ENCODE measurements around the gene PYCARD. TPM values are rescaled to one million over a fixed set of nuclear protein-coding genes. Genes with fewer than 3 reads are reported as not detected.

The PYCARD gene
- total RNA-seq, 2 donors from 2014 or later: 26.3 to 29.8 TPM

DNA sequence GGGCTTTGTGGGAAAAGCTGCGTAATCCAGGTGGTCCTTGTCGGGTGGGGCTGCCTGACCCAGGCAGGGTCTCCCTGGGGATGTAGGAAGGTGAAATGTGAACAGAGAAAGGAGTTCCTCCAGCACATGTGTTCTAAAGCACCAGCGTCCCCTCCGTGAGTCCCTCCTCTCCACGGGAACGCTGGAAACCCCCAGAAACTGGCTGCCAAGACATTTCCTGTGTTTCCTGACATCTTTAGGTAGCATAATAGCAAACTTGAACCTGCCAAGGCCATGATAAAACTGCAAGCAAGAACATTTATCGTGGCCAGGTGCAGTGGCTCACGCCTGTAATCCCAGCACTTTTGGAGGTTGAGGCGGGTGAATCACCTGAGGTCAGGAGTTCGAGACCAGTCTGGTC lies 26.9 kb upstream of the PYCARD start:
- no peak for DNase-seq
- TF ChIP-seq, protein P1, sequence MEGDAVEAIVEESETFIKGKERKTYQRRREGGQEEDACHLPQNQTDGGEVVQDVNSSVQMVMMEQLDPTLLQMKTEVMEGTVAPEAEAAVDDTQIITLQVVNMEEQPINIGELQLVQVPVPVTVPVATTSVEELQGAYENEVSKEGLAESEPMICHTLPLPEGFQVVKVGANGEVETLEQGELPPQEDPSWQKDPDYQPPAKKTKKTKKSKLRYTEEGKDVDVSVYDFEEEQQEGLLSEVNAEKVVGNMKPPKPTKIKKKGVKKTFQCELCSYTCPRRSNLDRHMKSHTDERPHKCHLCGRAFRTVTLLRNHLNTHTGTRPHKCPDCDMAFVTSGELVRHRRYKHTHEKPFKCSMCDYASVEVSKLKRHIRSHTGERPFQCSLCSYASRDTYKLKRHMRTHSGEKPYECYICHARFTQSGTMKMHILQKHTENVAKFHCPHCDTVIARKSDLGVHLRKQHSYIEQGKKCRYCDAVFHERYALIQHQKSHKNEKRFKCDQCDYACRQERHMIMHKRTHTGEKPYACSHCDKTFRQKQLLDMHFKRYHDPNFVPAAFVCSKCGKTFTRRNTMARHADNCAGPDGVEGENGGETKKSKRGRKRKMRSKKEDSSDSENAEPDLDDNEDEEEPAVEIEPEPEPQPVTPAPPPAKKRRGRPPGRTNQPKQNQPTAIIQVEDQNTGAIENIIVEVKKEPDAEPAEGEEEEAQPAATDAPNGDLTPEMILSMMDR (conservative IDR thresholded peaks at IDR 0.05): no peak
- Mint-ChIP-seq H3K4me1 (no peaks in the 10 kb centered on the region), H3K9me3 (peaks cover 33% of the 10 kb centered on the region), H3K36me3 (ENCODE audit: low read depth) (no peaks in the 10 kb centered on the region), H3K27ac (no peak overlapping the region), H3K27me3 (ENCODE audit: insufficient read depth) (peaks cover 2% of the 10 kb centered on the region), H3K4me3 (no peak overlapping the region)
- no peaks in the 10 kb centered on the region for H3K36me3 ChIP-seq (ENCODE audit: control insufficient read depth, insufficient read depth, low read length)
- H3K27ac ChIP-seq (ENCODE audit: low read depth, low read length): no peak overlapping the region
- 95 to 96% methylated on average over 9 to 10 of the region's 10 CpGs for WGBS, 2 experiments (ENCODE audit: insufficient coverage in 1 of 2, insufficient read length in 1 of 2)
- no peaks in the 10 kb centered on the region for H3K9me3 ChIP-seq (ENCODE audit: control insufficient read depth, low read length)
- H3K9ac ChIP-seq (ENCODE audit: extremely low read depth, low read length, poor library complexity, severe bottlenecking): no peak overlapping the region
- no peaks in the 10 kb centered on the region for H3K4me1 ChIP-seq (ENCODE audit: control insufficient read depth, insufficient read depth, low read length)
- H3K4me3 ChIP-seq (ENCODE audit: low read length): no peak overlapping the region
- no peaks in the 10 kb centered on the region for H3K27me3 ChIP-seq (ENCODE audit: control insufficient read depth, insufficient read depth, low read length, poor library complexity, severe bottlenecking)

DNA sequence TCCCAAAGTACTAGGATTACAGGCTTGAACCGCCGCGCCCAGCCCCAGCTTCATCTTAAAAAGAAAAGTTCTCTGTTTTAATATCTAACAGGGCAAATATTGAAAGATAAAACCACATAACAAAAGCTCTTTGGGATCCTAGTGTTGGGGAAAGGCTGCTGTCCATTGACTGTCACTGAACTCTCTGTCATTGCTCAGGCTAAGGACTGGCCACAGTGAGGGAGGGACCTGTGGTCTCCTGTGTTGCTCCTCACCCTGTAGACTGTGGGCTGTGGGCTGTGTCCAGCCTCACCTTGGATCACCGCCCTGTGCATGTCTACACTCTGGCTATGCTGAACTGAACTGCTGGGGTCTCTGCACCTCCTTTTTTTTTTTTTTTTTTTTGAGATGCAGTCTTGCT lies 25.6 kb upstream of the PYCARD start:
- H3K9ac ChIP-seq (ENCODE audit: extremely low read depth, low read length, poor library complexity, severe bottlenecking): no peak overlapping the region
- DNase-seq: no peak
- no peak overlapping the region for H3K27ac ChIP-seq (ENCODE audit: low read depth, low read length)
- H3K4me1 ChIP-seq (ENCODE audit: control insufficient read depth, insufficient read depth, low read length): no peaks in the 10 kb centered on the region
- WGBS, 2 experiments (ENCODE audit: insufficient coverage in 1 of 2, insufficient read length in 1 of 2): 75 to 98% methylated on average over 1 to 4 of the region's 4 CpGs
- H3K9me3 ChIP-seq (ENCODE audit: control insufficient read depth, low read length): no peaks in the 10 kb centered on the region
- Mint-ChIP-seq H3K9me3 (peaks cover 22% of the 10 kb centered on the region), H3K27me3 (ENCODE audit: insufficient read depth) (peaks cover 2% of the 10 kb centered on the region), H3K4me3 (no peak overlapping the region), H3K36me3 (ENCODE audit: low read depth) (no peaks in the 10 kb centered on the region), H3K4me1 (no peaks in the 10 kb centered on the region), H3K27ac (no peak overlapping the region)
- TF ChIP-seq, protein P1 (conservative IDR thresholded peaks at IDR 0.05): no peak
- H3K27me3 ChIP-seq (ENCODE audit: control insufficient read depth, insufficient read depth, low read length, poor library complexity, severe bottlenecking): no peaks in the 10 kb centered on the region
- H3K36me3 ChIP-seq (ENCODE audit: control insufficient read depth, insufficient read depth, low read length): no peaks in the 10 kb centered on the region
- no peak overlapping the region for H3K4me3 ChIP-seq (ENCODE audit: low read length)

DNA sequence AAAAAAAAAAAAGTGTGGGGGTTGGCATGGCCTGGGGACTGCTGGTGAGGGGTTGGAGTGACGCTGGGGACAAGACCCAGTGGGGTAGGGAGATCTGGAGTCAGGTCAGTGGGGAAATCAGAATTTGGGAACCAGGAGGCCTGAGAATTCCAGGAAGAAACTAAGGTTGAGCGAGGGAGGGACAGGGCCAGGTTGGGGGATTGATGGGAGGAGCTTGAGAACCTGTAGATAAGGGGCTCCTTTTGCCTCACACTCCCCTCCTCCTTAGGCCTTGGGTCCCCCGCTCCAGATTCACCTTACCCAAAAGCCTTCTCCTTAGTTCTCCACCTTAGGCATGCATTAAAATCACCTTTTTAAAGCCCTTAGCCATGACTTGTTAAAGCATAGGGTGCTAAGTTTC lies 22.6 kb upstream of the PYCARD start:
- Histone ChIP-seq H3K27ac (ENCODE audit: low read depth, low read length) (no peak overlapping the region), H3K4me3 (ENCODE audit: low read length) (no peak overlapping the region), H3K36me3 (ENCODE audit: control insufficient read depth, insufficient read depth, low read length) (no peaks in the 10 kb centered on the region), H3K4me1 (ENCODE audit: control insufficient read depth, insufficient read depth, low read length) (no peaks in the 10 kb centered on the region), H3K9me3 (ENCODE audit: control insufficient read depth, low read length) (no peaks in the 10 kb centered on the region), H3K9ac (ENCODE audit: extremely low read depth, low read length, poor library complexity, severe bottlenecking) (no peak overlapping the region), H3K27me3 (ENCODE audit: control insufficient read depth, insufficient read depth, low read length, poor library complexity, severe bottlenecking) (peaks cover 9% of the 10 kb centered on the region)
- no peak for DNase-seq
- 86 to 94% methylated on average over 1 to 2 of the region's 3 CpGs for WGBS, 2 experiments (ENCODE audit: insufficient coverage in 1 of 2, insufficient read length in 1 of 2)
- Mint-ChIP-seq H3K4me3 (no peak overlapping the region), H3K27me3 (ENCODE audit: insufficient read depth) (peaks cover 14% of the 10 kb centered on the region), H3K4me1 (no peaks in the 10 kb centered on the region), H3K27ac (no peak overlapping the region), H3K36me3 (ENCODE audit: low read depth) (no peaks in the 10 kb centered on the region), H3K9me3 (peaks cover 4% of the 10 kb centered on the region)
- TF ChIP-seq, protein P1 (conservative IDR thresholded peaks at IDR 0.05): no peak
